Activated naive CD4-positive, alpha-beta T cell treated with anti-CD3 and anti-CD28 coated beads, Interleukin-2, amount 50 U/mL, for 72 hours (primary cell): ENCODE measurements around the gene GDI1. TPM values are rescaled to one million over a fixed set of nuclear protein-coding genes. Genes with fewer than 3 reads are reported as not detected.

Experiments used
- ATAC-seq, 2 donors: fragments of 150-1000 bp; cut with Tn5 transposase; 2 replicates each; pipeline ENCODE4 v1.10.0; 2021; ENCODE audit warnings: mild to moderate bottlenecking in 2 of 2, moderate library complexity in 2 of 2
- DNase-seq, 2 donors: peaks; one replicate each; pipeline ENCODE4 v3.0.0; 2021 to 2022; ENCODE audit warnings: low spot score in 2 of 2
- H3K27ac Mint-ChIP-seq, 2 donors: one replicate each; pipeline ENCODE4 v1.8.0; 2022; ENCODE audit warnings: mild to moderate bottlenecking in 2 of 2, mixed read lengths in 2 of 2
- H3K36me3 Mint-ChIP-seq, 2 donors: one replicate each; pipeline ENCODE4 v1.8.0; 2022; ENCODE audit warnings: mixed read lengths in 2 of 2
- H3K9me3 Mint-ChIP-seq, 2 donors: one replicate each; pipeline ENCODE4 v1.8.0; 2022; ENCODE audit warnings: mixed read lengths in 2 of 2
- total RNA-seq, 2 donors: library from RNA; stranded (reverse); gene quantifications; one replicate each; pipeline ENCODE4 v1.2.3, GENCODE V29; 2022

Gene GDI1
- total RNA-seq, 2 donors from 2014 or later, result 96.4 to 213 TPM

- no peaks in the 10 kb centered on the region for H3K36me3 Mint-ChIP-seq
- ATAC-seq (no peak), DNase-seq (no peak)
- H3K27ac Mint-ChIP-seq, result no peak overlapping the region
- H3K9me3 Mint-ChIP-seq, result no peaks in the 10 kb centered on the region
Measured at GRCh38 chrX:154464806-154465365, 27.9 kb downstream of the GDI1 start.

GRCh38 chrX:154465601-154466000, 28.6 kb downstream of the GDI1 start:
- no peaks in the 10 kb centered on the region for H3K36me3 Mint-ChIP-seq
- ATAC-seq (no peak), DNase-seq (no peak)
- no peak overlapping the region for H3K27ac Mint-ChIP-seq
- H3K9me3 Mint-ChIP-seq, result no peaks in the 10 kb centered on the region

DNA sequence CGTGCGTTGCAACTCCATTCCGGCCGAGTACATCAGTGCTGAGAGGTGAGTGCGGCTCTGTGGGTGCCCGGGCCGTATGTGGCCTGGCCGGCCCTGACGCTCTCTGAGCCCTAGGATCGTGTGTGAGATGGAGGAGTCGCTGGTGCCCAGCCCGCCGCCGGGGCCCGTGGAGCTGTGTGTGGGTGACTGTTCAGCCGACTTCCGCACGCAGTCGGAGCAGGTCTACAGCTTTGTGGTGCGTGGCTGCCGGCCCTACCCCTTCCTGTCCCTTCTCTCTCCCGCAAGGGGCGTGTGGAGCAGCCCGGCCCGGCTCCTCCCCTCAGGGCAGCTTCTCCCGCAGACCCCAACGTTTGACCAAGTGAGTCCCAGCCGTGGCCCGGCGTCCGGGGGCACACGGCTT, 29.1 kb downstream of the GDI1 start:
- Mint-ChIP-seq H3K27ac (no peak overlapping the region), H3K9me3 (no peaks in the 10 kb centered on the region), H3K36me3 (no peaks in the 10 kb centered on the region)
- DNase-seq (no peak), ATAC-seq (no peak)

- ATAC-seq, result no peak
- no peaks in the 10 kb centered on the region for H3K9me3 Mint-ChIP-seq
- no peak for DNase-seq
- H3K27ac Mint-ChIP-seq, result no peak overlapping the region
- H3K36me3 Mint-ChIP-seq, result no peaks in the 10 kb centered on the region
Measured at GRCh38 chrX:154466907-154467306, 30.0 kb downstream of the GDI1 start.

- H3K36me3 Mint-ChIP-seq, result no peaks in the 10 kb centered on the region
- no peaks in the 10 kb centered on the region for H3K9me3 Mint-ChIP-seq
- no peak overlapping the region for H3K27ac Mint-ChIP-seq
- DNase-seq, result no peak
- ATAC-seq, result no peak
Measured at GRCh38 chrX:154467556-154467955, 30.6 kb downstream of the GDI1 start.

- H3K27ac Mint-ChIP-seq, result no peak overlapping the region
- no peaks in the 10 kb centered on the region for H3K36me3 Mint-ChIP-seq
- H3K9me3 Mint-ChIP-seq, result no peaks in the 10 kb centered on the region
- ATAC-seq (no peak), DNase-seq (no peak)
Measured at GRCh38 chrX:154468217-154468616, 31.3 kb downstream of the GDI1 start.

DNA sequence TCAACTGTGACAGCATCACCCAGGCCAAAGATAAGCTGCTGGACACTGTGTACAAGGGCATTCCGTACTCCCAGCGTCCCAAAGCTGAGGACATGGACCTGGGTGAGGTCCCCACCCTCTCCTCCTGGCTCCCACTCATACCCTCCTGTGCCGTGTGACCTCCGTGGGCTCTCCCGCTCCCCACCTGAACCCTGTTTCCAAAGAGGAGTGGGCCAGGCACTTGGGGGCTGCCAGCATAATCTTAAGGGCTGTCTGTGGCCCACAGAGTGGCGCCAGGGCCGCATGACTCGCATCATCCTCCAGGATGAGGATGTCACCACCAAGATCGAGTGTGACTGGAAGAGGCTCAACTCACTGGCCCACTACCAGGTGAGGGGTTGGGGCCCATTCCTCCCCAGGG, 32.2 kb downstream of the GDI1 start:
- no peaks in the 10 kb centered on the region for H3K36me3 Mint-ChIP-seq
- ATAC-seq (no peak), DNase-seq (no peak)
- H3K9me3 Mint-ChIP-seq, result no peaks in the 10 kb centered on the region
- no peak overlapping the region for H3K27ac Mint-ChIP-seq

- no peaks in the 10 kb centered on the region for H3K9me3 Mint-ChIP-seq
- no peak for DNase-seq
- no peak overlapping the region for H3K27ac Mint-ChIP-seq
- no peaks in the 10 kb centered on the region for H3K36me3 Mint-ChIP-seq
- ATAC-seq, result no peak
Measured at GRCh38 chrX:154469880-154470279, 32.9 kb downstream of the GDI1 start.

- no peaks in the 10 kb centered on the region for H3K36me3 Mint-ChIP-seq
- DNase-seq (no peak), ATAC-seq (no peak)
- no peaks in the 10 kb centered on the region for H3K9me3 Mint-ChIP-seq
- no peak overlapping the region for H3K27ac Mint-ChIP-seq
Measured at GRCh38 chrX:154470434-154470833, 33.5 kb downstream of the GDI1 start.

DNA sequence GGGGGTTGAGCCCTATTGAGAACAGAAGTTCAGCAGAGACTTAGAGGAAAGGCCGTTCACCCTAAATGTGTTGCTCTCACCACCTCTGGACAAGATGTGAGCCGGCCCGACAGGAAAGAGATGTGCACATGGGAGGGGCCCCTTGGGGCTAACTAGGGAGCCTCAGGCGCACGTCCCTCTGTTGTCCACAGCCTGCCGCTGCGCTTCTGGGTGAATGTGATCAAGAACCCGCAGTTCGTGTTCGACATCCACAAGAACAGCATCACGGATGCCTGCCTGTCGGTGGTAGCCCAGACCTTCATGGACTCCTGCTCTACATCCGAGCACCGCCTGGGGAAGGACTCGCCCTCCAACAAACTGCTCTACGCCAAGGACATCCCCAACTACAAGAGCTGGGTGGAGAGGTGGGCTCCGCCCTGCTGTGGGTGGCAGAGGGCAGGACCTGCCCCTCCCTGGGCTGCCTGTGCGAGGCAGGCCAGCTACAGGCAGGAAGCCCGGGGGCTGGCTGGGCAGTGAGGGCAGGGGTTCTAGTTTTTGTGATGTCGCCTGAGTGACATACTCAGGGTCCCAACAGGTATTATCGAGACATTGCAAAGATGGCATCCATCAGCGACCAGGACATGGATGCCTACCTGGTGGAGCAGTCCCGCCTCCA, 34.1 kb downstream of the GDI1 start:
- Mint-ChIP-seq H3K36me3 (no peaks in the 10 kb centered on the region), H3K27ac (no peak overlapping the region), H3K9me3 (no peaks in the 10 kb centered on the region)
- DNase-seq, result no peak
- ATAC-seq, result no peak

GRCh38 chrX:154471839-154472684, 35.1 kb downstream of the GDI1 start:
- no peak overlapping the region for H3K27ac Mint-ChIP-seq
- no peak for DNase-seq
- no peaks in the 10 kb centered on the region for H3K9me3 Mint-ChIP-seq
- ATAC-seq, result no peak
- H3K36me3 Mint-ChIP-seq, result no peaks in the 10 kb centered on the region

GRCh38 chrX:154472685-154473632, 36.0 kb downstream of the GDI1 start:
- peak in 1 of 2 donors; percentile 13 for ATAC-seq
- no peaks in the 10 kb centered on the region for H3K36me3 Mint-ChIP-seq
- no peak overlapping the region for H3K27ac Mint-ChIP-seq
- H3K9me3 Mint-ChIP-seq, result no peaks in the 10 kb centered on the region
- no peak for DNase-seq

DNA sequence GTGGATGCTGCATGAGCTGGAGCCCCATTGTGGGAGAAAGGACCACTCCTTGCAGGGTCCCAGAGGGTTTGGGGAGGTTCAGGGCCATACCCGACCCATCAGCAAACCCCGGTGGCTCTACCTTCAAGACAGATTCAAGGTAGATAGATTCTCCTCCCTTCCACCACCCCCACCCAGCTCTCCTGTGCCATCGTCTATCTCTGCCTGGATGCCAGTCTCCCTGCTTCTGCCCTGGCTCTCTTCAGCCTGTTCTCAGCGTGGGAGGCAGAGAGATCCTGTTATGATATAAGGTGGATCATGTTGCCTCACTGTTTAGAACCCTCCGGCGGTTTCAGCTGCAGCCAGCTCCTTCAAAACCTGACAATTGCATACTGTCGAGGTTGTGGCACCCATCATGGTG, 36.7 kb downstream of the GDI1 start:
- Mint-ChIP-seq H3K36me3 (no peaks in the 10 kb centered on the region), H3K27ac (no peak overlapping the region), H3K9me3 (no peaks in the 10 kb centered on the region)
- DNase-seq (no peak), ATAC-seq (no peak)

GRCh38 chrX:154476821-154477220, 39.9 kb downstream of the GDI1 start:
- no peak for DNase-seq
- Mint-ChIP-seq H3K9me3 (no peaks in the 10 kb centered on the region), H3K27ac (no peak overlapping the region), H3K36me3 (no peaks in the 10 kb centered on the region)
- ATAC-seq, result no peak

- ATAC-seq, result no peak
- Mint-ChIP-seq H3K36me3 (no peaks in the 10 kb centered on the region), H3K27ac (peak overlapping the region; percentile 55 to 90), H3K9me3 (no peaks in the 10 kb centered on the region)
- no peak for DNase-seq
Measured at GRCh38 chrX:154477891-154478477, 41.0 kb downstream of the GDI1 start.
